Thyroid gland (tissue), 4 donors: ENCODE data around the gene SPP2.

Experiments used
- CTCF ChIP-seq, 6 experiments: fragments of 200-600 bp in 3 of 6; fragments of 450-650 bp in 3 of 6; sonication (generic) in 3 of 6; IDR thresholded peaks; one replicate each; pipeline ENCODE4 v1.5.1; 2016 to 2019; ENCODE audit warnings: antibody characterized with exemption in 6 of 6, mild to moderate bottlenecking in 2 of 6, inconsistent platforms in 1 of 6, moderate library complexity in 1 of 6
- POLR2A ChIP-seq, 2 donors: fragments of 450-650 bp; IDR thresholded peaks; one replicate each; pipeline ENCODE4 v1.6.1; 2017; ENCODE audit warnings: antibody characterized with exemption in 2 of 2, mild to moderate bottlenecking in 2 of 2, moderate library complexity in 1 of 2

DNA sequence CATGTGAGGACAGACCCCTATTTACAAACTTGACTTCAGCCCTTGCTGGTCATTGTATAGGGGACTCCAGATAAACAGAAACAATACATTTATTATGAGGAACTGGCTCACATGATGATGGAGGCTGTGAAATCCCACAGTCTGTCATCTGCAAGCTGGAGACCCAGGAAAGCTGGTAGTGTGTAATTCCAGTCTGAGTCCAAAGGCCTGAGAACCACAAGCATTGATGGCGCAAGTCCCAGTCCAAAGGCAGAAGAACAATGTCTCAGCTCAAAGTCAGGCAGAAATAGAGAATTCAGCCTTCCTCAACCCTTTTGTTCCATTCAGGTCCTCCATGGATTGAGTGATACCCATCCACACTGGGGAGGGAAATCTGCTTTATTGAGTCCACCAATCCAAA, 28.1 kb upstream of the SPP2 start:
- TF ChIP-seq CTCF (IDR thresholded peaks at IDR 0.05), result no peak
- no peak for TF ChIP-seq POLR2A (IDR thresholded peaks at IDR 0.05)
